GM21423 (cell line): Measurements from ENCODE around the gene THAP12.

Experiments used
- ATAC-seq: cut with Tn5 transposase; IDR thresholded peaks from one replicate; pipeline ENCODE4 v1.9.1; 2021; ENCODE audit warnings: mild to moderate bottlenecking, moderate library complexity; ENCODE audit not compliant: unreplicated experiment

THAP12 gene

DNA sequence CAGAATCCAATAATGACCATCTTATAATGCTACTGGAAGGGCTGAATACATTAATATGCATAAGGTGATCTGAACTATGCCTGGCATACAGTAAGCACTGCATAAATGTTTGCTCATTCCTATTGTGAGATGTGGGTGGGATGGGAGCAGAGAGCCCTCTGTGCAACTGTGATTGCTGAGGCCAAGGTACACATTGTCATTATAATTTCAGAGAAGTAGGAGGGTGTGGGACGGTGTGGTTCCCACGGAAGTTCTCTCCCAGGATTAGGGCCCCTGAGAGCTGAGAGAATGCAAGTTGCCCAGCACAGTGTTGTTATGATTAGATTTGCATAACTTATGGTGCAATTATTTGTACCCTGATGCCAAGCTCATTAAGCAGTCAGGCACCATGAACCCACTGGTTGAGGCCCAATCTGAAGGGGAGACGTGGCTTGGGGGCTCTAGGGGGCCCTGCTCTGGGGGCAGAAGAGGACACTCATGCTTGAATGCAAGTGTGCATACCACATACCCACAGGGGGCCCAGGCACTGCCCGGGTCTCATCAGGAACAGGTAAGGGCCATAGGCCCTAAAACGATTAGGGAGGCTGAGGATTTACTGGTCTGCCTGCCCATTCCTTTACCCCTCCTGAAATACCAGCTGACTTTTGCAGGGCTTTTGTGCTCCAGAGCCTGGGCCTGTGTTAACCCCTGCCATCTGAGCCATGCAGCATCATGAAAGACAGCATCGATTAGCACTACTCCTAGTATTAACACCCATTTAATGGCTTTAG, 72.8 kb downstream of the THAP12 start:
- no peak for ATAC-seq

GRCh38 chr11:76307396-76307795, 73.5 kb downstream of the THAP12 start:
- ATAC-seq: no peak

DNA sequence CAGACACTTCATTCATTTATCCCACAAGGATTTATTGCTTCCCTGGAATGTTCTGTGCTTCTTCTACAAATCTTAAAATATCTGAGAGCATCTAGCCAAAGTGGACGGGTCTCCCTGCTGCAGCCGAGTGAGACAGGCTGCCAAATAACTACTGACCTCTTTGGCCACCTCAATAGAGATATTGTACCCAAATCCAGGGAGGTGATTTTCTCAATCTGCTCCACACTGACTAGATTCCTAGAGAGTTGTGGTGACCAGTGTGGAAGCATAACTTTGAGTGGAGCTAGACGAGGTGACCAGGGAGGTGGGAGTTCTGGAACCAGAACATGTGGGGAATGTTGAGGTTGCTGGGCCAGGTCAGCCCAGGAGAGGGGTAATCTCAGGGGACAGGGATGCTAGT, 77.5 kb downstream of the THAP12 start:
- no peak for ATAC-seq

GRCh38 chr11:76302996-76303395, 77.9 kb downstream of the THAP12 start:
- ATAC-seq: no peak
